ENCODE data around the gene TRIM44. TPM values are rescaled to one million over a fixed set of nuclear protein-coding genes. Genes with fewer than 3 reads are reported as not detected.

The TRIM44 gene
- total RNA-seq (ENCODE audit: low replicate concordance): 42.1 and 52.7 TPM in 2 replicates

- H3K4me3 ChIP-seq (ENCODE audit: low read depth, low read length): peak within 1 kb of the TSS; percentile 96
- TF ChIP-seq CTCF (IDR thresholded peaks at IDR 0.05; ENCODE audit: insufficient read depth, low read length): no peak
- peak; percentile 85 for DNase-seq (ENCODE audit: low read depth)
Observed at GRCh38 chr11:35662649-35663407, at the start of gene TRIM44. TRIM44 (plus strand) TSS chr11:35662775; CDS start chr11:35663112, 337 bp downstream.

- no peak overlapping the region for H3K4me3 ChIP-seq (ENCODE audit: low read depth, low read length)
- DNase-seq (ENCODE audit: low read depth): peak; percentile 53
- TF ChIP-seq CTCF (IDR thresholded peaks at IDR 0.05; ENCODE audit: insufficient read depth, low read length): no peak
Observed at GRCh38 chr11:35614939-35615569, 47.5 kb upstream of the TRIM44 start.

- H3K4me3 ChIP-seq (ENCODE audit: low read depth, low read length): no peak overlapping the region
- TF ChIP-seq CTCF (IDR thresholded peaks at IDR 0.05; ENCODE audit: insufficient read depth, low read length): peak; percentile 61
- peak; percentile 81 for DNase-seq (ENCODE audit: low read depth)
Observed at GRCh38 chr11:35615921-35616900, 46.4 kb upstream of the TRIM44 start.

- no peak for TF ChIP-seq CTCF (IDR thresholded peaks at IDR 0.05; ENCODE audit: insufficient read depth, low read length)
- peak overlapping the region; percentile 76 for H3K4me3 ChIP-seq (ENCODE audit: low read depth, low read length)
- no peak for DNase-seq (ENCODE audit: low read depth)
Observed at GRCh38 chr11:35617316-35617686, 45.3 kb upstream of the TRIM44 start.

- no peak for TF ChIP-seq CTCF (IDR thresholded peaks at IDR 0.05; ENCODE audit: insufficient read depth, low read length)
- H3K4me3 ChIP-seq (ENCODE audit: low read depth, low read length): peak within 1 kb of the TSS; percentile 76
- DNase-seq (ENCODE audit: low read depth): peak; percentile 92
Observed at GRCh38 chr11:35617687-35618496, 44.7 kb upstream of the TRIM44 start, which contains the start of gene FJX1. FJX1 (plus strand) TSS chr11:35618460; CDS start chr11:35618637, 177 bp downstream.

Data from fibroblast of the aortic adventitia (primary cell).